NCI-H345 treated with DMSO at 0.1 percent for 48 hours (cell line): ENCODE results near the gene SH3RF2.
"Not testable (repeated sequence)": the region's sequence is repeated elsewhere in the genome, so short reads cannot be mapped to it uniquely, and the experiment has no call there.

Source experiments
- DNase-seq: peaks from one replicate; lab custom pipeline; 2025; ENCODE audit not compliant: unreplicated experiment; lab: John Stamatoyannopoulos, UW

Gene SH3RF2

DNA sequence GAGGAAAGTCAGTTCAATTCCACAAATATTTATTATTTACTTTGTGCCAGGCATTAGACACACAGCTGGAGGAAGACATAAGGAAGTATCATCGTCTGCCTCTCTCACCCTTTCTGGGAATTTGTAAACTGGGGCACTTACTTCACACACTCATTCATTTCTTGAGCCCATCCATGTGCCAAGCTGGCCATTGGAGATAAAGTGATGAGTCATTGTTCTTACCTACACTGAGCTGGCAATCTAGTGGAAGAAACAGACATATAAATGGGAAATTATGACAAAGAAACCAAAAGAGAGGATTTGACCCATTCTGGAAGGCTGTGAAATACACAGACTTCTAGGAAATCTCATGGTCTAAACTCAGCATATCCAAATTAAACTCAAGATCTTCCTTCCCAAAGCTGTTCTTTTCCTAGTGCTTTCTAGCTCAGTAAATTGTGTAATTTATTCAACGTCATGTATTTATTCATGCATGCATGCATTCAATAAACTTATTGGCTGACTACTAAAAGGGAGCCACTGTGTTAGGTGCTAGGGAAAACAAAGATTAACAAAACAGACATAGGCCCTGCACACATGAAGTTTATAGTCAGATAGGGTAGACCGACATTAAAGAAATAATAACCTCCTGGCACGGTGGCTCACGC, 65.3 kb downstream of the SH3RF2 start:
- DNase-seq: no peak

- DNase-seq: no peak
Measured at GRCh38 chr5:146002491-146002890, 66.1 kb downstream of the SH3RF2 start.

DNA sequence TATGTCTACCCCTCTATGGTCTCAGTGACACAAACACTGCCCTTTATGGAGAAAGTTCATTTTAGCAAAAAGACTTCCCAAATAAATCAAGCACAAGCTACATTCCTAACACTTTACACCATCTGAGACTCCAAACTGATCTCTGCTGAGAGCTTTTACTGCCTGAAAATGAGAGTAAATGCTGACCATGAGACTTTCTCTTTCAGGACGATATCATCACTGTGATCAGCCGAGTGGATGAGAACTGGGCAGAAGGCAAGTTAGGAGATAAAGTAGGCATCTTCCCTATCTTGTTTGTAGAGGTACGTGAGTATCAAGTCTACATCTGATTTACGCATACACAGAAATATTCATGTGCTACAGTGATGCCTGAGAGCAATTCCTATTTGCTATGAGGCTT, 67.5 kb downstream of the SH3RF2 start:
- DNase-seq: no peak

GRCh38 chr5:146005264-146005663, 68.9 kb downstream of the SH3RF2 start:
- no peak for DNase-seq

GRCh38 chr5:146005723-146006122, 69.3 kb downstream of the SH3RF2 start:
- DNase-seq: no peak

DNA sequence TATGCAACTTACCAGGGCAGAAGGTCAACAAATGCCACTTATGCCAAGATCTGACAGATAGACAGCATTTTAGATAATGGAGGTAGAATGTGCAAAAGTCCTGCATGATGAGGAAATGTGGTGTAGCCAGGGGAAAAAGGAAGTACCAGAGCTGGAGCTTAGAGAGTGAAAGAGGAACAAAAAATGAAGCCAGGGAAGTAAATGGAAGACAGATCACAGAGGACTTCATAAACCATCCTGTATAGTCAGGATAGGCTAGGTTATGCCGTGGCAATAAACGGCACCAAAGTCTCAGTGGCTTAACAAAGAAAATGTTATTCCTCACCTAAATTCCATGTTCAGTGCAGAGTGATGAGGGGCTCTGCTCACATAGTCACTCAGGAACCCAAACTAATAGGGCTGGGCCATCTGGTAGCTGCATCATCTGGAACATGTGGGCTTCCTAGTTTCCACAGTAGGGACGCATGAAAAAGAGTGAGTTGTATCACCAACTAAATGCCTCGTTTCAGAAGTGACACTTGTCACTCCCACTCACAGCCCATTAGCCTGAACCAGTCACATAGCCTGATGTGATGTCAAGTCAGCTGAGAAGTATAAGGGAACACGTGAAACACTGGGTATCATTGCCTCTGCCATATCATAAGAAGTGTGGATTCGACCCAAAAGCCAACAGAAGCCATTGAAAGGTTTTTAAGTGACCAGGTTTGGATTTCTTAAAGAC, 70.3 kb downstream of the SH3RF2 start:
- DNase-seq: no peak

DNA sequence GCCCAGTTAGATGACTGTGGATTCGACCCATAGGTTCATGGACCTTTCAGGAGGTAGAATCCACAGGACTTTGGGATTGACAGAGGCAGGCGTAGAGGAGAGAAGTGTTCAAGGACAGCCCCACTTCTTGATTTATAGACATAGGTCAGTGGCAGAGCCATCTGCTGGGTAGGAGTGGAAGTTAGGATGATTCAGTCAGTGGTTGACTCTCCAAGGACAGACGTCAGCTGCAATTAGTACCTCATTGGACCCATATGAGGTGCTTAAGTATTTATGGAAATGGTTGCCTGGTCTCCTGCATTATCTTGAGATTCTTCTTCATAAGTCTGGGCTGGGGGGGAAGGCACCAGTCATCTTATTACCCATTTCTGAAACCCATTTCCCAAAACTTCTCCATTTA, 70.9 kb downstream of the SH3RF2 start:
- DNase-seq: no peak

- DNase-seq: no peak
Measured at GRCh38 chr5:146007989-146008388, 71.6 kb downstream of the SH3RF2 start.

- DNase-seq: no peak
Measured at GRCh38 chr5:146009020-146009419, 72.6 kb downstream of the SH3RF2 start.

DNA sequence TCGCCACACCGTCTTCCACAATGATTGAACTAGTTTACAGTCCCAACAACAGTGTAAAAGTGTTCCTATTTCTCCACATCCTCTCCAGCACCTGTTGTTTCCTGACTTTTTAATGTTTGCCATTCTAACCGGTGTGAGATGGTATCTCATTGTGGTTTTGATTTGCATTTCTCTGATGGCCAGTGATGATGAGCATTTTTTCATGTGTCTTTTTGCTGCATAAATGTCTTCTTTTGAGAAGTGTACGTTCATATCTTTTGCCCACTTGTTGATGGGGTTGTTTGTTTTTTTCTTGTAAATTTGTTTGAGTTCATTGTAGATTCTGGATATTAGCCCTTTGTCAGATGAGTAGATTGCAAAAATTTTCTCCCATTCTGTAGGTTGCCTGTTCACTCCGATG, 74.1 kb downstream of the SH3RF2 start:
- DNase-seq: not testable (repeated sequence)

- DNase-seq: no peak
Measured at GRCh38 chr5:146013761-146014160, 77.4 kb downstream of the SH3RF2 start.

GRCh38 chr5:146015001-146015400, 78.6 kb downstream of the SH3RF2 start:
- DNase-seq: no peak

- no peak for DNase-seq
Measured at GRCh38 chr5:146016764-146017484, 80.5 kb downstream of the SH3RF2 start.

- no peak for DNase-seq
Measured at GRCh38 chr5:146018514-146019375, 82.4 kb downstream of the SH3RF2 start.

DNA sequence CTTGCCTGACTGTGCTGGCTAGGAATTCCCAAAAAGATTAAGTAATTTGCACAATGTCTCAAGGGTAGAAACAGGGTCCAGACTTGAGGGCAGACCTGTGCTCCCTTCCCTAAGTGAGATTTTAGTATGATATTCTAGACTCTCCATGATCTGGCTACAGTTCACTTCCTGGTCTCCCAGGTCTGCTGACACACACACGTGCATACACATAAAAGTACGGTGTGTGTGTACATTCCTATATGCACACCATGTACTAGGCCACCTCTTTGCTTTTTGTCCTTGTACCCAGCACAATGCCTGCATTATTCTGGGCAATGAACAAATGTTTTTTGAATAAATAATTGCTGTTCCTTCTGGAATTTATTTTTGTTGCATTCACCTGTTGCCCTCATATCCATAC, 83.7 kb downstream of the SH3RF2 start:
- no peak for DNase-seq

DNA sequence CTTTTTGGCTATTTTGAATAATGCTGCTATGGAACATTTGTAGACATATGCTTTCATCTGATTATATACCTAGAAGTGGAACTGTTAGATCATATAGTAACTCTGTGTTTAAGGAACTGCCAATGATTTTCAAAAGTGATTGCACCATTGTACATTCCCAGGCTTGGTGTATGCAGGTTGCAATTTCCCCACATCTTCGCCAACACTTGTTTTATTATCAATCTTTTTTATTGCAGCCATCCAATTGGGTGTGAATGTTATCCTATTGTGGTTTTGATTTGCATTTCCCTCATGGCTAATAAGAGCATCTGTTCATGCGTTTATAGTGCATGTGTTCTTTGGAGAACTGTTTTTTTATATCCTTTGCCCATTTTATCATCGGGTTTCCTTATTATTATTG, 87.7 kb downstream of the SH3RF2 start:
- DNase-seq: no peak

- DNase-seq: no peak
Measured at GRCh38 chr5:146025114-146025680, 88.8 kb downstream of the SH3RF2 start.

GRCh38 chr5:146025681-146026080, 89.3 kb downstream of the SH3RF2 start:
- DNase-seq: no peak

- no peak for DNase-seq
Measured at GRCh38 chr5:146026307-146027010, 90.1 kb downstream of the SH3RF2 start.

- no peak for DNase-seq
Measured at GRCh38 chr5:146027751-146028150, 91.4 kb downstream of the SH3RF2 start.
